ENCODE data around the gene TFF2.

Gene TFF2

DNA sequence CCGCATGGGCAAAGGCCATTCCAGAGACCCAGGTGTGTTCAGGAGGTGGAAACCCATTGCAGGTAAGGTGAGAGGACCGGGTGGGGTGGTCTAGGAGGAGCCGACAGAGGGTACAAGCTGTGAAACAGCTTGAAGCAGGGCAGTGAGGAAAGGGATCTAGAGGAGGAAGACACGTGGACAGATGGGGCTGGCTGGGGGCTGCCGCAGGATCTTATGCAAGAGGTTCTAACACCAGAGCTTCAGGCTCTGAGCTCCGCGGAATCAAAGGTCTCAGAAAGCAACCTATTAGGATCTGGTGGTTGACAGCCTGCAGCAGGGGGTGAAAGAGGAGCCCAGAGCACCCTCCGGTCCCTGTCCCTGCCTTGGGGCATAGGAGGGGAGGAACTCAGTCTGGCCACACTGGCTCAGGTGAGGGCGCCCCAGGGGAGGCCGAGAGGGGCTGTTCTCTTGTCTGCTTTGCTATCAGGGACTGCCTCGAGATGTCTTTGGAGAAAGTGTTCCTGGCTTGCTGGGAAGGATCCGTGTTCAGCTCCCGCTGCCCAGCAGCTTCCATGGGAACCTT is 13.6 kb upstream of the TFF2 start:
- no peak for DNase-seq

DNA sequence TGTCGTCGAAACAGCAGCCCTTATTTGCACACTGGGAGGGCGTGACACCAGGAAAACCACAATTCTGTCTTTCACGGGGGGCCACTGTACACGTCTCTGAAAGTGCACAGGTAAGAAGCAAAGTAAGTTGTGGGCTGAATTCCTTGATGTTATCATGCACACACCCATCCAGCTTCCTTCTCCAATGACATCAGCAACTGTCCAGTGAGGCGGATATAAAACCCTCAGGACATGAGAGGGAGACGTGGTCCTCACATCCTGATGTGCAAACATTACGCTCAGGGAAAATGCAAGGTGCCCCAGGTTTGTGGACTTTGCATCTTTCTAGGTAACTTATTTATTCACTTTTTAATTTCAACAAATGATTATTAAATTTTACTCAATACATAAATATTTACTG is 12.5 kb upstream of the TFF2 start:
- DNase-seq: no peak

DNA sequence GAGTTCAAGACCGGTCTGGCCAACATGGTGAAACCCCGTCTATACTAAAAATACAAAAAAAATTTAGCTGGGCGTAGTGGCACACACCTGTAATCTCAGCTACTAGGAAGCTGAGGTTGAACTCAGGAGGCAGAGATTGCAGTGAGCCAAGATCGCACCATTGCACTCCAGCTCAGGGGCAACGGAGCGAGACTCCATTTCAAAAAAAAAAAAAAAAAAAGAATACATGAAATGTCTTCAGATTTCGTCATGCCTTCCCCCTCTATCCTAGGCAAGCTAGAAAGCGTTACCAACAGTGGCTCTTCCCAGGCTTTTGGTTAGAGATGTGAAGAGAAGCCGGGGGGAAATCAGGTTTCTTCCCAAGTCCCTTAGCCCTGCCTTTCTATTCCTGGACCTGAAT is 11.9 kb upstream of the TFF2 start:
- no peak for DNase-seq

DNA sequence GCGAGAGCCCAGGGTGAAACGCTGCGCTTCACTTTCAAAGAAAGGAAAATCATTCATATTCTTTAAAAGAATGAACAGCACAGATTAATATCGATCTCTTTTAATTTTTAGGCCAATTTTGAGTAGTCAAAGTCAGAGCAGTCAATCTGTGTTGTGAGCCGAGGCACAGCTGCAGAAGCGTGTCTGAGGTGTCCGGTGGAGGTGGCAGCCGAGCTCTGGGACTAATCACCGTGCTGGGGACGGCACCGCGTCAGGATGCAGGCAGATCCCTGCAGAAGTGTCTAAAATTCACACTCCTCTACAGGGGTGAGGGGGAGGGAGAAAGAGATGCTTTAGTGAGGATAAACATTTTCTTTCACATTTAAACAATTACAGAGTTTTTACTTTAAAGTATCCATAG is 11.4 kb upstream of the TFF2 start:
- no peak for DNase-seq

DNA sequence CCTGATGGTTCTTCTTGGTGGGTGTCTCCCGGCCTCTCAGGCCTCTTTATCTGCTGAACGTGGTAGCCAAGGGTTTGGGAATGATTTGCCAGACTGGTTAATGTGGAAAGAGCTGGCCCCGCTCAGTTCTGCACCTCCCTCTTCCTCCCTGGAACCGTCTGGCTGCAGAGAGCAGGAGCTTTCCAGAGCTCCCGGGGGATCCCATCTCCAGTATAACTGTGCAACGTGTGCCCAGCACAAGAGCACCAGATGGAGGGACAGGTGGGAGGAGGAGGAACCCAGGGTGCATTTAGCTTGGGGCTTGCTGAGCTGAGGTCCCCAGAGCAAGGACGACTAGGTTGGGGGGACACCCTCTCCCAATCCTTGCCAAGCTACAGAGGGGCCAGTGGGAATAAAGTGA is 10.5 kb upstream of the TFF2 start:
- no peak for DNase-seq

DNA sequence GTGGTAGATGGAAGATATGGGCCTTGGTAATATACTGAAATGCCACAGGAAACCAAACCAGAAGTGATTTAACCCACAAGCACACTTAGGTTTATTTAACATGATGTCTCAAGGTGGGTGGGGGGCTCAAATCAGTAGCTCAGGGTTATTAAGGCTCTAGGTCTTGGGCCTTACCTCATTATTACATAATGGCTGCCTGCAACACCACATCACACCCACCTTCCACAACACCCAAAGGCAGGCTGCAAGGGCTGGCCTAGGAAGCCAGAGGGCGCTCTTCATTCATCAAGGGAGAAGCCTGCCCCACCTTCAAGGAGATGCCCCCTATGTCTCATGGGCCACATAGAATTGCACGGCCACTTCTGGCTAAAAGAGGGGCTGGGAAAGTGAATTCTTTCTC is 9.5 kb upstream of the TFF2 start:
- no peak for DNase-seq

DNA sequence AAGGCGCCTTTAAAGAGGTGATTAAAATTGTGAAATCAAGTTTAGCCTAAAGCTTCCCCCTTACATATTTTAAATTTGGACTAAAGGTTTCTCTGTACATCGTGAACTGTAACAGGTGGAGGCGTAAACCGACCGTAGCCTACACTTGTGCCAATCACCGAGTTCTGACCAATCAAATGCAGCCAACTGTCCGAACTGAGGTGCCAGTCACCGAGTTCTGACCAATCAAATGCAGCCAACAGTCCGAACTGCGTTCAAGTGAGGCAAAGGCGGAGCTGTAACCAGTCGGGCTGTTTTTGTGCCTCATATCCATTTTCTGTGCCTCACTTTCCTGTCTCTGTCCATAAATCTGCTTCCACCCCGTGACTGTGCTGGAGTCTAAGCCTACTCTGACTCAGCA is 8.1 kb upstream of the TFF2 start:
- DNase-seq: no peak

DNA sequence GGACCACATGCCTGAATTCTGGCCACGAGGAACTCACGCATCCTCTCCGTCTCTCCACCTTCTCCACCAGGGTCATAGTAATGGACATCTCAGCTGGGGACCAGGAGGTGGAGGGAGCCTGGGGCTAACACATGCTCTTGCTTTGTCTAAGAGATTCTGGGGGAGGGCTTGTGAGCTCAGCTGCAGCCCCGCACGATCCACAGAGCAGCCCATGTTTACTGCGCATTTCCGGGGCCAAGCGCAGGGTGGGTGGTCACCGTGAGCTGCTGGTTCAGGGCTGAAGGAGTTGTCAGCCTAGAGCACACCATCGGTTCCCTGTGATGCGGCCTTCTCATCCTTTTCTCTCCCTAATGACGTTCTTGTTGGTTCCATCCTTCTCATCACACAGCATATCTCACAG is 7.5 kb upstream of the TFF2 start:
- no peak for DNase-seq

DNA sequence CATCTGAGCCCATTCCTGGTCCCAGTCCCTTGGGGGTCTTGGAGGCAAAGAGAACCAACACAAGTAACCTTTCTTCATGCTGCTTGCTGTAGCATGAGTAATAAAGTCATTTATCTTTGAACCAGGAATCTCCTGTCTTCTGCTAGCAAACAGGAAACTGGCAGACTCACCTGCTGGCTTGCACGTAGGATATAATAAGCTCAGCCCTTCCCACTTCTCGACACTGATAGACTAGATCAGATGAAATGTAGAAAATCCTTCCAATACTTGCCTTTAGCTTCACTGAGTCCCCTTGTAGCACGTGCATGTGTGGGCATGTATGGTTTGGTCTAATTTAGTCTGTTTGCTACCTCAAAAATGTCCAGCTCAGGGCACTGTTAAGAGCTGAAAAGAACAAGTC is 6.5 kb upstream of the TFF2 start:
- no peak for DNase-seq

DNA sequence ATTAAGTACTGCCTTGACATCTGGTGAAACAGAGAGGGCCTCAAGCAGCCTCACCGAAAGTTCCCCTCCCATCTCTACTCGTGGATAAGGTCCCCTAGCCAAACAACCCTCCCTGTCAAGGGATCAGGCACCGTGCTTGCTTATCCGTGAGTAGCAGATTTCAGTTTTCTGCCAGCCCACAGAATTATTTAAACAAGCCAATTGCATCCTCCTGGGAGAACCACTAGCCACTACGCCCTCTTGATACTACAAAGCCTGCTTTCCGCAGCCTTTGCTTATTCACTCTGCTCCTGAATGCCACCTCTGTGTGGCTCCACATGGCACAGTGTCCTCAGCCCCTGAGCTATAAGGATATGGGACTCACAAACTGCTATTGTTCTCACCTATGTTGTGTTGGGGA is 5.9 kb upstream of the TFF2 start:
- no peak for DNase-seq

DNA sequence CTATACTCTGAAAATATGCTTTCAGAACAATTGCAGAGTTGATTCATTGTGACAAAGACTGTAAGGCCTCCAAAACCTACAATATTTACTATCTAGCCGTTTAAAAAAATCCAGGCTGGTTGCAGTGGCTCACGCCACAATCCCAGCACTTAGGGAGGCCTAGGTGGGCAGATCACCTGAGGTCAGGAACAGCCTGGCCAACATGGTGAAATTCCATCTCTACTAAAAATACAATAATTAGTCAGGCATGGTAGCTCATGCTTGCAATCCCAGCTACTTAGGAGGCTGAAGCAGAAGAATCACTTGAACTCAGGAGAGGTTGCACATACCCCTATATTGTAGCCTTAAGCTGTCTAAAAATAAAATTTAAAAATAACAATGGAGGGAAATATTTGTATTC is 5.3 kb upstream of the TFF2 start:
- no peak for DNase-seq

DNA sequence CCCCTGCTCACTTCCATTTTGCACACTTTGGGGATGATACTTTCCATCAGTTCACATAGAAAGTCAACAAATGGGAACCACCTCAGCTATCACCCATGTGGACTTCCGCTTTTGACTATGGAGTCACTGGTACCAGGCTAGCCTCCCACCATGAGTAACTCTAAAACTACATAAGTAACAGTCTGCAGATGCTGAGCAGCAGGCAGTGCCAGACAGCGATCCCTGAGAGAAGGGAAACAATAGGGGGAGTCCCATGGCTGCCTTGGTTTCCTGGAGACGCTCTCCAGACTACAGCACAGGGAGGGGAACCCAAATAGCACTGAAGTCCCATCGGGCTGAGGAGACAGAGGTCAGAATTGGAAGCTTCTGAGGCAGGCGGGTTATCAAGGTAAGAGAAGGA is 2.8 kb upstream of the TFF2 start:
- no peak for DNase-seq

DNA sequence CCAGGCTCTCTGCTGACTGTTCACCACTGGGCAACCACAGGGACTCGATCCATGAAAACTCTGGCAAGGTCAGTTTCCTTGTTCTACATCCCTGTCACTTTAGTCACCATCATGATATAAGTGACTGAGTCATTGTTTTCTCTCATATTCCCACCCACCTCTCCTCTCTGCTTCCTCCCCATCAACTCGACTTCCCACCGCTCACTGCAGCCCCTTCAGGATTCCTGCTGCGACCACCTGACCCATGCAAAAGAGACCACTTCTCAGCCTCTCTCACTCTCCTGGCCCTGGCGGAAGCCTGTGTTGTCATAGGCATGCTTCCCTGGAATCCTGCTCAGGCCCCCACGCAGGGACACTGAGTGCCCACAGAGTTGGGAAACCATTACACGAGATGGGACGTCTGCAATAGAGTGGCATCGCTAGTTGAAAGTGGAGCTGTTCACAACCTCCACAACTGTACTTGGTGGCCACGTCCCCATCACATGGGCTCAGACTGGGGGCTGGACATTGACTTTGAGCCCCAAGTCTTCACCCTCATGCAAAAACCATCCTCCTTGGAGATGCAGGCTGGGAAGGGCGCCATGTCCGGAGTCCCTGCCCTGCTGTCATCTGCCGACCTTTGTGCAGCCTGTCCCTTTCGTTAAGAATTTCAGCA is 1.8 kb upstream of the TFF2 start:
- DNase-seq: no peak

DNA sequence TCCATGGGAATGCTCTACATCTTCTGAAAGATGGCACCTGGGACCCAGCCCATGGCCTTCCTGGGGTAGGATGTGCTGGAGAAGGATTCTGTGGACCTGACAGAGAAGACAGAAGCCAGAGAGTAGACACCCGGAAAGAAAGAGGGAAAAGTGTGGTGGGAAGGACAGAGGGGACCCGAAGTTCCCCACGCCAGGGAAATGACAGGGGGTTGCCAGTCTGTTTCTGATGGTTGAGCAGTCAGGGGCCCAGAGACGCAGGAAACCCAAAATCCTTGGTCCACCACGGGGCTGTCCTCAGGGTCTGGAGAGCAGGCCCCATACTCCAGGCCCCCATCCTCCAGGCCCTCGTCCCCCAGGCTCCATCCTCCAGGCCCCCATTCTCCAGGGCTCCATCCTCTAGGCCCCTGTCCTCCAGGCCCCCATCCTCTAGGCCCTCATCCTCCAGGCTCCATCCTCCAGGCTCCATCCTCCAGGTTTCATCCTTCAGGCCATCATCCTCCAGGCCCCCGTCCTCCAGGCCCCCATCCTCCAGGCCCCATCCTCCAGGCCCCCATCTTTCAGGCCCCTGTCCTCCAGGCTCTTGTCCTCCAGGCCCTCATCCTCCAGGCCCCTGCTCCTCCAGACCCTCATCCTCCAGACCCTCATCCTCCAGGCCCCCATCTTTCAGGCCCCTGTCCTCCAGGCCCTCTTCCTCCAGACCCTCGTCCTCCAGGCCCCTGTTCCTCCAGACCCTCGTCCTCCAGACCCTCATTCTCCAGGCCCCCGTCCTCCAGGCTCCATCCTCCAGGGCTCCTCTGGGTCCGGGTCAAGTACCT is 1.0 kb upstream of the TFF2 start:
- DNase-seq: no peak

DNA sequence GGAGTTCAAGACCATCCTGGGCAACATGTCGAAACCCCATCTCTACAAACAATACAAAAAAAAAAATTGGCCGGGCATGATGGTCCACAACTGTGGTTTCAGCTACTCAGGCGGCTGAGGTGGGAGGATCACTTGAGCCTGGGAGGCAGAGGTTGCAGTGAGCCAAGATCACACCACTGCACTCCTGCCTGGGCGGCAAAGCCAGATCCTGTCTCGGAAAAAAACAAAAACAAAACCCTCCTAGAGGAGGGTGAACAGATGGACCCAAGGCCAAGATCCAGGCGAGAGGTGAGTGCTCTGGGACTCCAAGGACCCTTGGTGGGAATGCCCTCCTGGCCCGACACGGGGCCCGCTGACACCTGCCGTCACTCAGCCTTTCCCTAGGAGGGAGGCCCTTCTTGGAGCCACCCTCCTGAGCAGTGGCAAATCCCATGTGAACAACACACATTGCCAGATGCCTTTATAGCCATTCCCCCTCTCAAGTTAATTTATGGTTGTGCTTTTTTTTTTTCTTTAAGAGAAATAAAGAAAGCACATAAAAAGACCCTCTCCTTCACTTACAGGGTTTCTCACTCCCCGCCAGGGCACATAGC is 380 bp downstream of the TFF2 start:
- no peak for DNase-seq

DNA sequence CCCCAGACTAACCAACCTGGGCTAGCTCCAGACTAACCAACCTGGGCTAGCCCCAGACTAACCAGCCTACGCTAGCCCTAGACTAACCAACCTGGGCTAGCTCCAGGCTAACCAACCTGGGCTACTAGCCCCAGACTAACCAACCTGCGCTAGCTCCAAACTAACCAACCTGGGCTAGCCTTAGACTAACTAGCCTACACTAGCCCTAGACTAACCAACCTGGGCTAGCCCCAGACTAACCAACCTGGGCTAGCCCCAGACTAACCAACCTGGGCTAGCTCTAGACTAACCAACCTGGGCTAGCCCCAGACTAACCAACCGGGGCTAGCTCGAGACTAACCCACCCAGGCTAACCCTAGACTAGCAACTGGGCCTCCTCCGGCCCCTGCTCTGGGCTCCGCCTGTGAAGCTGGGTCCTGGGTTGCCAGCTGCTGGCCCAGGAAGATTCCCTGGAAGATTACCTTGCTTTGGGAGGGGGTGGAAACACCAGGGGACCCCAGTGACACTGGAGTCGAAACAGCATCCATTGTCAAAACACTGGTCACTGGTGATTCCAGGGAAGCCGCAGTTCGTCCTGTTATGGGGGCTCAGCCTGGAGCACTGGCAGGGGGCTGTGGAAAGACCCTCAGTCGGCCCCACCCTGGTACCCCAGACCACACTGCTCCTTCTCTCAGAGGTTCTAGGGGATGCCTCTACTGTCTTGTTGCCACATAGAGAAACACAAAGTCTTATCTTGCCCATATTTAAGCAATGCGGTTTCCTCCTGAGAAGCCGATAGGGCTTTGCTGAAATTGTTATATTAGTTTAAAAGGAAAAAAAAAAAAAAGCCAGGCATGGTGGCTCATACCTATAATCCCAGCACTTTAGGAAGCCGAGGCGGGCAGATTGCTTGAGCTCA is 1.1 kb downstream of the TFF2 start:
- no peak for DNase-seq

DNA sequence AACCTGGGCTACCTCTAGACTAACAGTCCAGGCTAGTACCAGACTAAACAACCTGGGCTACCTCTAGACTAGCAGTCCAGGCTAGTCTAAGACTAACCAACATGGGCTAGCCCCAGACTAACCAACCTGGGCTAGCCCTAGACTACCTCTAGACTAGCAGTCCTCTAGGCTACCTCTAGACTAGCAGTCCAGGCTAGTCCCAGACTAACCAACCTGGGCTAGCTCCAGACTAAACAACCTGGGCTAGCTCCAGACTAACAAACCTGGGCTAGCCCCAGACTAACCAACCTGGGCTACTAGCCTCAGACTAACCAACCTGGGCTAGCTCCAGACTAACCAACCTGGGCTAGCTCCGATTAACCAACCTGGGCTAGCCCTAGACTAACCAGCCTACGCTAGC is 2.0 kb downstream of the TFF2 start:
- no peak for DNase-seq

DNA sequence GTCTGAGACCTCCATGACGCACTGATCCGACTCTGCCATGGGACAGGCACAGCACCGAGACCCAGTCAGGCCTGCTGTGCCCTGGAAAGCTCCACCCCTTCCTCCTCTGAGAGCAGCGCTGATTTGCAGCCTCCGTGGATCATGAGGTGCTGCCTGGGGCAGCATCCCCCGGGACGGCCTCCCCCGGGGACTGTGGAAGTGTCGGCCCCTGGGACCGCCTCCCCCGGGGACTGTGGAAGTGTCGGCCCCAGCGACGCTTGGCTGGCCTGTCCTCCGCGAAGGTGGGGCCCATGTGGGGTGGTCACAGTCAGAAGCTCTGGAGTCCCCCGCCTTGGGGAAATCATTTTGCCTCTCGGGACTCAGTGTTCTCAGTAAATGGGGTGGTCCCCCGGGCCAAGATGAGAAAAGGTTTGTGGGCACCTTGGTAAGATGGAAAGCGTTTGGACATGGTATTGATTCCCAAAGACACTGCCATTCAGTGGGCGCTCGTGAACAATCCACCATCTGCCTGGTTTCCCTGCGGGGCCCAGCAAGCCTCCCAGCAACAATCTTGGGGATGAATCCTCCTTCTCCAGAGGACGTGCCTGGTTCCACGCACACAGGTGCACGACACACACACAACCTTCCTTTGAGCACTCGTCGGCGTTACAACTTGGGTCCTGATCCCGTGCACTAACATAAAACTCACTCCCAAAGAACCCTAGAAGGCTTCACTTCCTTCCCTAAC is 3.0 kb downstream of the TFF2 start:
- no peak for DNase-seq

DNA sequence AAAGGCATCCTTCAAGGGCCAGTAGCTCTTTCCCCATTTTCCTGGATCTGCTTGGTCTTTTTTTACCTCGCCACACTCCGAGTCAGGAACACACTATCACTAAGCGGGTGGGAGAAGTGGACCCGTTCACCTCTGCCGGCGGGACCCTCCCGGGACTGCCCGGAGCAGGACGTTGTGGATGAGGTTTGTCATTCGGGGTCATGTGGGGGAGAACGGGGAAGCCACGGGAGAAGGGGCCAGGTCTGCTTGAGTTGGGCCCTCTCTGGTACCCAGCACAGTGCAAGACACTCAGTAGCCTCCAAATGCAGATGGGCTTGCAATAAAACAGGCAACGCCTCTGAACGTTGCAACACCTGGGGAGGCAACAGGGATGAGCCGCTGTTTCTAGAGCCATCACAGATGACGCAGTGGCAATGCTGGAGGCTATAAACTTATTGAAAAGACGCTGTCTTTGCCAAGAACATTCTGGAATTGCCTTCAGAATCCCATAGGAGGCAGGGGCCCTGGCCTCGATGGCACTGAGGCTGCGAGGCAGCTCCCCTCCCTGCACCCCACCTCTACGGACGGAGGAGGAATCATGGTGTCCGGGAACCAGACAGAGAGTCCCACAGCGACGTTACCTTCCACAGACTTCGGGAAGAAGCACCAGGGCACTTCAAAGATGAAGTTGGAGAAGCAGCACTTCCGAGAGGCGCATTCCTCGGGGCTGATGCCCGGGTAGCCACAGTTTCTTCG is 3.8 kb downstream of the TFF2 start:
- DNase-seq: no peak

DNA sequence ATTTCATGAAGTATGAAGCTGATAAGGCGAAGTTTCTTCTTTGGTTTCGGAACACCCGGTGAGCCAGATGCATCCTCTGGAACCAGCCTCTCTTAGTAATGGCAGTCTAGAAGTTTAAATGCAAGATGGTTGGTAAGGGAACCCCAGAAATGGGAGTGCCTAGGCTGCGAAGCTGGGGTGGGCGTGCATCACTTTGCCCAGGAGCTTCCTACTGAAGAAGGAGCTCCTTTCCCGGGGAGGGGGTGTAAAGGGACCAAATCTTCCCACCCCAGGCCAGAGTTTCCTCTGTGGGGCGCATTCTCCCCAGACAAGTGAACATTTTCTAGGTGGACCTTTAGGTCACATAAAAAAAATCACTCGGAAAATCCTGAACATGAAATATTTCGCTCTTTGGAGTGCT is 4.4 kb downstream of the TFF2 start:
- no peak for DNase-seq

DNA sequence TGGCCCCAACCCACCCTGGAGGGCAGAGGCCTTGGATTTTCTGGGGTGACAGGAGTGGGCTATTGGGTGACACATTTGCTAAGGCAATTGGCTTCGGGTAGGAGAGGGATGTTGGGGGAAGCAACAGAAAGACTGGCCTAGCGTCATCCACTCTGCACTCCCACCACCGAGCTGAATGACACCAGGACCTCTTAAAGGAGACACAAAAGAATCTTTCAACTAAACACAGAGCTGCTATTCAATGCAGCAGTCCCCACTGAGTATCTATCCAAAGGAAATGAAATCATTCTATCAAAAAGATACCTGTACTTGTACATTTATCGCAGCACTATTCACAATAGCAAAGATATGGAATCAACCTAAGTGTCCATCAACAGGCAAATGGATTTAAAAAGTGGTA is 6.2 kb downstream of the TFF2 start:
- no peak for DNase-seq
